Muscle of arm (tissue), 14 donors: ENCODE results near the gene AGRN. TPM values are rescaled to one million over a fixed set of nuclear protein-coding genes. Genes with fewer than 3 reads are reported as not detected.
"Not testable (repeated sequence)": the region's sequence is repeated elsewhere in the genome, so short reads cannot be mapped to it uniquely, and the experiment has no call there.

ENCODE experiments used
- DNase-seq: peaks from one replicate; pipeline ENCODE4 v3.0.0-alpha.2; 2013
- long read RNA-seq, 11 donors: transcript quantifications; one replicate each; lab custom pipeline, GENCODE V29; 2026
- polyA plus RNA-seq, 12 donors: library from polyadenylated mRNA; unstranded; fragments of 120-200 nt; gene quantifications; one replicate each; pipeline ENCODE4 v1.2.1, GENCODE V29; 2013; ENCODE audit not compliant: insufficient read length in 12 of 12

AGRN gene
- 10 to 100 TPM in 11 of 12 donors, not detected in 1; 26.2 to 84.3 (median 35.7) TPM for polyA plus RNA-seq
- long read RNA-seq, donor 1, partial matches to known transcripts: 13 of 13 reads
- long read RNA-seq, donor 1, other reads (novel, unspliced or antisense): 0 of 13 reads
- long read RNA-seq, donor 2: 0 reads
- long read RNA-seq, donor 3, partial matches to known transcripts: 15 of 15 reads
- long read RNA-seq, donor 3, other reads (novel, unspliced or antisense): 0 of 15 reads
- long read RNA-seq, donor 4, partial matches to known transcripts: 11 of 11 reads
- long read RNA-seq, donor 4, other reads (novel, unspliced or antisense): 0 of 11 reads
- long read RNA-seq, donor 5: 0 reads
- long read RNA-seq, donor 6: 0 reads
- long read RNA-seq, donor 7: 0 reads
- long read RNA-seq, donor 8, partial matches to known transcripts: 17 of 17 reads
- long read RNA-seq, donor 8, other reads (novel, unspliced or antisense): 0 of 17 reads
- long read RNA-seq, donor 9, partial matches to known transcripts: 0 of 1 reads
- long read RNA-seq, donor 9, other reads (novel, unspliced or antisense): 0 of 1 reads
- long read RNA-seq, donor 10, full-length matches to known transcripts: 2 of 2 reads
- long read RNA-seq, donor 10, partial matches to known transcripts: 0 of 2 reads
- long read RNA-seq, donor 10, other reads (novel, unspliced or antisense): 0 of 2 reads
- long read RNA-seq, donor 11: 0 reads

GRCh38 chr1:1020000-1020404 lies at the start of gene AGRN:
AGRN (plus strand) TSS chr1:1020120; CDS start chr1:1020173, 53 bp downstream.
- no peak for DNase-seq

- DNase-seq: no peak
Measured at GRCh38 chr1:970242-970972, 49.5 kb upstream of the AGRN start.

- DNase-seq: no peak
Measured at GRCh38 chr1:970973-971730, 48.8 kb upstream of the AGRN start.

- no peak for DNase-seq
Measured at GRCh38 chr1:971751-972506, 48.0 kb upstream of the AGRN start.

- no peak for DNase-seq
Measured at GRCh38 chr1:972726-973458, 47.0 kb upstream of the AGRN start.

GRCh38 chr1:973459-974292 lies 46.2 kb upstream of the AGRN start:
- DNase-seq: no peak

GRCh38 chr1:974293-974640 lies 45.7 kb upstream of the AGRN start:
- DNase-seq: no peak

- DNase-seq: no peak
Measured at GRCh38 chr1:974687-975328, 45.1 kb upstream of the AGRN start.

GRCh38 chr1:975365-975764 lies 44.6 kb upstream of the AGRN start:
- no peak for DNase-seq

- DNase-seq: no peak
Measured at GRCh38 chr1:975896-976683, 43.8 kb upstream of the AGRN start.

- DNase-seq: not testable (repeated sequence)
Measured at GRCh38 chr1:976791-977190, 43.1 kb upstream of the AGRN start.

GRCh38 chr1:978069-978834 lies 41.7 kb upstream of the AGRN start:
- DNase-seq: no peak

GRCh38 chr1:978835-979743 lies 40.8 kb upstream of the AGRN start:
- DNase-seq: no peak

GRCh38 chr1:979744-980072 lies 40.2 kb upstream of the AGRN start:
- no peak for DNase-seq

GRCh38 chr1:980137-980571 lies 39.8 kb upstream of the AGRN start:
- no peak for DNase-seq
